Cardiac fibroblast (primary cell): ENCODE data around the gene MIGA2.

ENCODE experiments used
- DNase-seq, 2 donors: peaks; one replicate each; pipeline versions ENCODE4 v3.0.0 to v3.0.0-alpha.2; 2010; ENCODE audit warnings: low read depth in 2 of 2
- H3K4me3 ChIP-seq, 2 donors: replicated peaks in 1 of 2; 1 replicate in 1 of 2; 2 replicates in 1 of 2; pipeline ENCODE4 v1.5.1; 2011; ENCODE audit warnings: low read depth in 2 of 2, low read length in 2 of 2, mild to moderate bottlenecking in 2 of 2, moderate library complexity in 1 of 2
- CTCF ChIP-seq: IDR thresholded peaks from one replicate; pipeline ENCODE4 v1.5.1; 2011; ENCODE audit warnings: low read depth, mild to moderate bottlenecking, low read length, inconsistent platforms

MIGA2 gene

DNA sequence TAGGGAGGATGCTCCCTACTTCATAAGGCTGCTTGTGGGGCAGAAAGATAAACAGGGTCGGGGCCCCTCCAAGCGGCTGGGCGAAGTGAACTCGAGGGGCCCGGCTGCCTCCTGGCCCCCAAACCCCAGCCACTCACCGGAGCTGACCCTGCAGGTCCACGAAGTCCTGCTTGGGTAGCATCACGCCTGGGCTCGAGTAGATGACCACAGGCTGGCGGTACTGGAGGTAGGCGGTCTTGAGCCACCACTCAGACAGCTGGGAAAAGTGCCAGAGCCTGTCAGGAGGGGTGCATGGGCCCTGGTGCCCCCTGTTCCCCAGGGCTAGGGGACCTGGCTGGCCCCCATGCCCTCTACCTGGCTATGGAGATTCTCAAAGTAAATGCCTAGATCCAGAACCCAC is 67.6 kb downstream of the MIGA2 start:
- no peak for DNase-seq
- no peak for TF ChIP-seq CTCF
- no peak overlapping the region for H3K4me3 ChIP-seq

- H3K4me3 ChIP-seq: no peak overlapping the region
- no peak for TF ChIP-seq CTCF
- no peak for DNase-seq
Measured at GRCh38 chr9:129105857-129106694, 69.7 kb downstream of the MIGA2 start.

- no peak for DNase-seq
- TF ChIP-seq CTCF: no peak
- H3K4me3 ChIP-seq: no peak overlapping the region
Measured at GRCh38 chr9:129107651-129108050, 71.2 kb downstream of the MIGA2 start.

- no peak for TF ChIP-seq CTCF
- DNase-seq: no peak
- H3K4me3 ChIP-seq: no peak overlapping the region
Measured at GRCh38 chr9:129108083-129108804, 71.8 kb downstream of the MIGA2 start.

DNA sequence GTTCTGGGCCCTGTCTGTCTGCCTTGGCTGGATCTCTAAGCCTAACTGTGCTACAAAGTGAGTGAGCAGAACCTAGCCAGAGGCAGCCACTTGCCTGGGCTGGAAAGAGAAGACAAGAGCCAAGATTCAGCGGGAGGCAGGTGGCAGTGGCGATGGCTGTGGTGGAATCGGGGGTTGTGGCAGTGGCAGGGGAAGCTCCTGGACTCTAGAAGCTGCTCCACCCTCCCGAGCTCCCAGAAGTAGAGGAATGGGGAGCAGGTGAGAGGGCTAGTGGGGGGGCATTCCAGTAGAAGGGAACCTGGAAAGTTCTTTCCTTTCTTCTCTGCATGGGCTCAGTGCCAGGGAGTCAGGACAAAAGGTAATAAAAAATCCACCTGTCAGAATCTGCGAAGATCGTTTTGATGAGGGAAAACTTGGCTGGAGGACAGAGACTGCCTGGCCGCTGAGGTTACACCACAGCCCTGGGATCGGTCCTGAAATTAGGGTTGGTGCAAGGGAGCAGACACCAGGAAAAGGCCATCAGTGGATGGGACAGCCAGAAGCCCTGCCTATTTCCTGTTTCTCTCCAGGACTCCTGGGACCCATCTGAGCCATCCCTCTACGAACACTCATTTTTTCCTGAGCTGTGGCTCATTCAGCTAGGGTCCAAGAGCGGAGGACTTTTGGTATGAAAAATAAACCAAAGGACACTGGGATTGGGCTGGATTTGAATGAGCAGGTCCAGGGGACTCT is 72.5 kb downstream of the MIGA2 start:
- no peak for TF ChIP-seq CTCF
- H3K4me3 ChIP-seq: peak overlapping the region in 1 of 2 donors; percentile 91
- DNase-seq: no peak

GRCh38 chr9:129109537-129109903 is 73.1 kb downstream of the MIGA2 start:
- peak in 1 of 2 donors; percentile 55 for DNase-seq
- no peak for TF ChIP-seq CTCF
- H3K4me3 ChIP-seq: peak overlapping the region; percentile 61 to 91
